Measurements from ENCODE around the gene RBFA.
A peak's percentile ranks its signal among the peaks of the same experiment; 100 is the strongest.

Gene RBFA

GRCh38 chr18:80042785-80043184 lies 8.6 kb downstream of the RBFA start:
- Mint-ChIP-seq H3K9me3 (no peaks in the 10 kb centered on the region), H3K4me3 (no peak overlapping the region), H3K27me3 (no peaks in the 10 kb centered on the region), H3K27ac (peak overlapping the region; percentile 24), H3K4me1 (no peaks in the 10 kb centered on the region), H3K36me3 (peaks cover 93% of the 10 kb centered on the region)
- no peak for ATAC-seq

GRCh38 chr18:80044072-80044471 lies 9.8 kb downstream of the RBFA start:
- no peak for ATAC-seq
- no peak overlapping the region for H3K4me3 Mint-ChIP-seq
- H3K27me3 Mint-ChIP-seq = no peaks in the 10 kb centered on the region
- no peaks in the 10 kb centered on the region for H3K4me1 Mint-ChIP-seq
- peaks cover 93% of the 10 kb centered on the region for H3K36me3 Mint-ChIP-seq
- no peaks in the 10 kb centered on the region for H3K9me3 Mint-ChIP-seq
- H3K27ac Mint-ChIP-seq = no peak overlapping the region

DNA sequence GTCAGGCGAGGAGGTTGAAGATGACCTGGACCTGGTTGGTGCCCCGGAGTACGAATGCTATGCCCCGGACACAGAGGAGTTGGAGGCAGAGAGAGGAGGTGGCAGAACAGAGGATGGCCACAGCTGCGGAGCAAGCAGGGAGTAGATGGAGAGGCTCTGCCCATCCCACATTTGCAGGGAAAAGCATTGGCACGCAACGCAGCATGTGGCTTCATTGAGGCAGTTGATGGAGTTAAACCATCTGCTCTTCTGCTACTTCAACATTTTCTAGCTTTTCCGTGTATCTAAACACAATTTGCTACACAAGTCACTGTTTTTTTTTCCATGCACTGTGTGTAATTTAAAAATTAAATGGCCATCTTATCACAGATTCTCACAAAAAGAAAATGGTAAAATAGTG lies 11.8 kb downstream of the RBFA start:
- H3K36me3 Mint-ChIP-seq = peaks cover 91% of the 10 kb centered on the region
- no peaks in the 10 kb centered on the region for H3K27me3 Mint-ChIP-seq

DNA sequence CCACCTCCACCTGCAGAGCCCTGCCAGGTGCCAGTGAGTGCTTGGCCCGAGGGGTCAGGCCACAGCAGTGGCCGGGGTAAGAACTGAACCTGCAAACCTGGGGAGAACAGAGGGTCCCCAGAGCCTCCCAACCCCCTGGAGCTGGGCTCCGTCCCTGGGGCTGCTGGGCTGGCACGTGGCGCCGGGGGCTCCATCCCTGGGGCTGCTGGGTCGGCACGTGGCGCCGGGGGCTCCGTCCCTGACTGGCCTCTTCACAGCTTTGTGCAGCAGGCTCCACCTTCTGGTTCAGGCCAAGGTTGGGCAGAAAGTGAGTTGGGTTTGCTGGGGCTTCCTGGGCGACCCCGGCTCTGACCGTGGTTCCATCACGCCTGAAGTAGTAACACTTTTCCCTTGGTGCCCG lies 12.2 kb downstream of the RBFA start:
- H3K36me3 Mint-ChIP-seq = peaks cover 91% of the 10 kb centered on the region
- no peaks in the 10 kb centered on the region for H3K27me3 Mint-ChIP-seq
- no peaks in the 10 kb centered on the region for H3K4me1 Mint-ChIP-seq
- no peak overlapping the region for H3K4me3 Mint-ChIP-seq
- peaks cover 8% of the 10 kb centered on the region for H3K9me3 Mint-ChIP-seq
- H3K27ac Mint-ChIP-seq = no peak overlapping the region
- ATAC-seq = no peak

More for the DNA sequence above, 11.8 kb downstream of the RBFA start:
- no peak for ATAC-seq
- Mint-ChIP-seq H3K9me3 (peaks cover 3% of the 10 kb centered on the region), H3K4me1 (no peaks in the 10 kb centered on the region), H3K4me3 (no peak overlapping the region), H3K27ac (no peak overlapping the region)

- no peak for ATAC-seq
- H3K36me3 Mint-ChIP-seq = peaks cover 92% of the 10 kb centered on the region
- no peak overlapping the region for H3K4me3 Mint-ChIP-seq
- H3K9me3 Mint-ChIP-seq = peaks cover 11% of the 10 kb centered on the region
- H3K27me3 Mint-ChIP-seq = no peaks in the 10 kb centered on the region
- H3K27ac Mint-ChIP-seq = no peak overlapping the region
- no peaks in the 10 kb centered on the region for H3K4me1 Mint-ChIP-seq
These were observed 12.8 kb downstream of the RBFA start for GRCh38 chr18:80046961-80047541.

DNA sequence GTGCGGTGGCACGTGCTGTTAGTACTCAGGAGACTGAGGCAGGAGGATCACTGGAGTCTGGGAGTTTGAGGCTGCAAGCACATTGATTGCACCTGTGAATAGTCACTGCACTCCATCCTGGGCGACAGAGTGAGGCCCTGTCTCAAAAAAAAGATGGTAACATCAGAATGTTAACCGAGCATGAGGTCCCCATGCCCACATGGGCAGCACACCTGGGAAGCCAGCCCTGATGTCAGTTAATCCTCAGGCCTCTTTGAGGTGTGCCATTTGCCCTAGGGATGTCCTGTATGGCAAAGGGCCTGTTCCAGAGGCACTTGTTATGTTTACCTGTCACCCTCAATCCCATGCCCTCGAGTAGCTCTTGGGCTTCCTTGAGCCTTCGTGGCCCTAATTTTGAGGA lies 16.6 kb downstream of the RBFA start:
- Mint-ChIP-seq H3K4me1 (no peaks in the 10 kb centered on the region), H3K4me3 (no peak overlapping the region), H3K36me3 (peaks cover 57% of the 10 kb centered on the region), H3K27me3 (no peaks in the 10 kb centered on the region), H3K27ac (no peak overlapping the region), H3K9me3 (peaks cover 33% of the 10 kb centered on the region)
- ATAC-seq = no peak

GRCh38 chr18:80056095-80056494 lies 21.9 kb downstream of the RBFA start:
- Mint-ChIP-seq H3K27ac (no peak overlapping the region), H3K4me1 (no peaks in the 10 kb centered on the region), H3K9me3 (peaks cover 50% of the 10 kb centered on the region), H3K27me3 (no peaks in the 10 kb centered on the region), H3K36me3 (peaks cover 18% of the 10 kb centered on the region), H3K4me3 (no peak overlapping the region)
- ATAC-seq = no peak

DNA sequence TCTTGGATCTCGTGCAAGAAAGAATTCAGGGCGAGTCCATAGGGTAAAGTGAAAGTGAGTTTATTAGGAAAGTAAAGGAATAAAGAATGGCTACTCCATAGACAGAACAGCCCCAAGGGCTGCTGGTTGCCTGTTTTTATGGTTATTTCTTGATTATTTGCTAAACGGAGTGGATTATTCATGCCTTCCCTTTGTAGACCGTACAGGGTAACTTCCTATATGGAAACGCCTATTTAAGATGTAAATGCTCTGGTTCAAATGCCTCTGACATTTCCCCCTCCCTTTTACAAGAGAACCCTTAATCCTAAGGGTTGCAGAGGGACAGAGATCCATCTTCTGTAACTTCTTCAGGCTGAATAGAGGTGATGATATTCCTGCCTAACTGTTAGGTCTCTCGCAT lies 25.7 kb downstream of the RBFA start:
- no peak overlapping the region for H3K4me3 Mint-ChIP-seq
- H3K9me3 Mint-ChIP-seq = peaks cover 29% of the 10 kb centered on the region
- no peaks in the 10 kb centered on the region for H3K4me1 Mint-ChIP-seq
- H3K27ac Mint-ChIP-seq = no peak overlapping the region
- no peaks in the 10 kb centered on the region for H3K27me3 Mint-ChIP-seq
- ATAC-seq = no peak
- H3K36me3 Mint-ChIP-seq = peaks cover 8% of the 10 kb centered on the region

DNA sequence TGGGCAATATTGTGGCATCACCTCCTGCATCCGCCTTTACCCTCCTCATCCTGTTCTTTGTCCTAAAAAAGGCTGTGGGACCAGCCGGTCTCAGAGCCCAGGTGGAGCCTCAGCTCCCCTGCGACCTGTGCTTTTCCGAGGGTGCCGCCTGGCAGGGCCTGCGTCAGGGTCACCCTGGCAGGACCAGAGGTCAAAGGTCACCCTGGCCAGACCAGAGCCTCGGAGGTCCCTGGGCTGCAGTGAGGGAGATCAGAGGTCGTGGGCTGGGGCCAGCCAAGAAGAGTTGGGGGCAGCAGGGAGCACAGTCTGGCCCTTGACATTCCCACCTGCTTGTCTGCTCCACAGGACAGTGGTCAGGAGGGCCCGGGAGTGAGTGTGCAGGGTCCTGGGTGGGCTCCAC lies 31.5 kb downstream of the RBFA start:
- ATAC-seq = no peak
- peaks cover 9% of the 10 kb centered on the region for H3K27me3 Mint-ChIP-seq
- no peaks in the 10 kb centered on the region for H3K4me1 Mint-ChIP-seq
- H3K27ac Mint-ChIP-seq = no peak overlapping the region
- H3K4me3 Mint-ChIP-seq = no peak overlapping the region
- H3K9me3 Mint-ChIP-seq = peaks cover 3% of the 10 kb centered on the region
- peaks cover 5% of the 10 kb centered on the region for H3K36me3 Mint-ChIP-seq

GRCh38 chr18:80067321-80067720 lies 33.1 kb downstream of the RBFA start:
- H3K9me3 Mint-ChIP-seq = peaks cover 3% of the 10 kb centered on the region
- H3K27ac Mint-ChIP-seq = no peak overlapping the region
- H3K4me1 Mint-ChIP-seq = no peaks in the 10 kb centered on the region
- peaks cover 9% of the 10 kb centered on the region for H3K27me3 Mint-ChIP-seq
- peaks cover 5% of the 10 kb centered on the region for H3K36me3 Mint-ChIP-seq
- no peak for ATAC-seq
- no peak overlapping the region for H3K4me3 Mint-ChIP-seq

DNA sequence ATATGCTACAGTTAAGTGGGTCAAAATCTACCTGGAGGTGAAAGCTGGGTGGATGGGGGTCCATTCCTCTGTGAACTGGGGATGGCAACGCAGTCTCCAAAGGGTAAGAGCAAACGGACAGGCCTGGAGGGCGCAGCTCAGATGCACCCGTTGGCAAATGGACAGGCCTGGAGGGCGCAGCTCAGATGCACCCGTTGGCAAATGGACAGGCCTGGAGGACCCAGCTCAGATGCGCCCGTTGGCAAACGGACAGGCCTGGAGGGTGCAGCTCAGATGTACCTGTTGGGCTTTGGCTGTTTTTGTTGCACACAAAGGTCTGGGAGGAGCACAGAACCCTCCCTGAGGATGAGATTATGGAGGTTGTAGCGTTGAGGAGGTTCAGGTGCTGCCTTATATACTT lies 33.7 kb downstream of the RBFA start:
- Mint-ChIP-seq H3K27me3 (peaks cover 9% of the 10 kb centered on the region), H3K27ac (no peak overlapping the region), H3K4me3 (no peak overlapping the region), H3K36me3 (peaks cover 5% of the 10 kb centered on the region), H3K9me3 (peaks cover 3% of the 10 kb centered on the region), H3K4me1 (no peaks in the 10 kb centered on the region)
- no peak for ATAC-seq

DNA sequence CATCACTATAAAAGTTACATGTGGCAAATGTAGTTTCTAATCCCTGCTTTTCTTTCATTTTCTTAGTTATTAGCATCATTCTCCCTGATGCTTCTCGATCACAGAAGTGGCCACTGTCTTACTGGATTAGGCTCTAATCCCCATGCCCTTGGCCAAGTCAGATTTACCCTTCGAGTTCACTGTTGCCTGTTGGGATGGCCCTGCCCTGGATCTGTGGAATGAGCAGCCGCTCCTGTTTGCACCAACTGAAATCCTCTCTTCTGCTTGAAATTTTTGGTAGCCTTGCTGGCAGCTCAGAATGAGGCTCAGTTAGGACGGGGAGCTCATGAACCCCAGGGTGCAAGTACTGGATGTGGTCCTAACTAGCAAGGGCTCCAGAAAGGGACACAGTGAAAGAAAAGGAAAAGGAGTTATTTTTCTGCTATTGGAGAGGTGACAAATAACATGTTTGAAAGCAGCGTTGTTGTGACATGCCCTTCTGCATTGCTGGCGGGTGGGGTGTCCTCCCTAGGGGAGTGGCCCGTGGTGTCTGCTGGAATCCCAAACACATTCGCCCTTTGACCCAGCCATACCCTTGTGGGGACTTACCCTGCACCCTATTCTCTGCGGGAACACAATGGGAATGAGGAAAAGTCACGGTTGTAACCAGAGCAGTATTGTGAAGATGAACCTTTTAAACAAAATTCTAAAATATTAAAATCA lies 34.5 kb downstream of the RBFA start:
- H3K36me3 Mint-ChIP-seq = peaks cover 5% of the 10 kb centered on the region
- no peak overlapping the region for H3K27ac Mint-ChIP-seq
- no peaks in the 10 kb centered on the region for H3K9me3 Mint-ChIP-seq
- no peaks in the 10 kb centered on the region for H3K4me1 Mint-ChIP-seq
- no peak overlapping the region for H3K4me3 Mint-ChIP-seq
- no peak for ATAC-seq
- peaks cover 9% of the 10 kb centered on the region for H3K27me3 Mint-ChIP-seq

DNA sequence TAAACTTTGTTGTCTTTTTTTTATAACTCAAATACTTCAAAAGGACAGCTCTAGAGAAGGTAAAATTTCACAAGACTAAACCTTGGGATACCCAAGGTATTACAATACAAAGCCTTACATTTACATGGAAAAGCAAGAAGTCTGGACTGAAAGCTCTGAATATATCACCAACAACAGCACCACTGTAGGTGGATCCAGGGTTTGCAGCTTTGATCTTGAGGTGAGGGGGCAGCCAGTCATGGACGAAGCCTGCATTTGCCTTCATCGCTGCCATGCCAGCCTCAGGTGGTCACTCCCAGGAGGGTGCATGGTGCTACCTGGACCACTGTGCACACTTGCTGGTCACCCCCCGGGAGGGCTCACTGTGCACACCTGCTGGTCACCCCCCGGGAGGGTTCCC lies 36.6 kb downstream of the RBFA start:
- Mint-ChIP-seq H3K4me1 (no peaks in the 10 kb centered on the region), H3K36me3 (peaks cover under 1% of the 10 kb centered on the region), H3K27me3 (peaks cover 9% of the 10 kb centered on the region), H3K9me3 (no peaks in the 10 kb centered on the region), H3K4me3 (no peak overlapping the region), H3K27ac (no peak overlapping the region)
- no peak for ATAC-seq

GRCh38 chr18:80074183-80074582 lies 39.9 kb downstream of the RBFA start:
- no peaks in the 10 kb centered on the region for H3K9me3 Mint-ChIP-seq
- peaks cover 18% of the 10 kb centered on the region for H3K27me3 Mint-ChIP-seq
- H3K27ac Mint-ChIP-seq = no peak overlapping the region
- no peaks in the 10 kb centered on the region for H3K4me1 Mint-ChIP-seq
- no peak for ATAC-seq
- H3K36me3 Mint-ChIP-seq = no peaks in the 10 kb centered on the region
- H3K4me3 Mint-ChIP-seq = no peak overlapping the region

DNA sequence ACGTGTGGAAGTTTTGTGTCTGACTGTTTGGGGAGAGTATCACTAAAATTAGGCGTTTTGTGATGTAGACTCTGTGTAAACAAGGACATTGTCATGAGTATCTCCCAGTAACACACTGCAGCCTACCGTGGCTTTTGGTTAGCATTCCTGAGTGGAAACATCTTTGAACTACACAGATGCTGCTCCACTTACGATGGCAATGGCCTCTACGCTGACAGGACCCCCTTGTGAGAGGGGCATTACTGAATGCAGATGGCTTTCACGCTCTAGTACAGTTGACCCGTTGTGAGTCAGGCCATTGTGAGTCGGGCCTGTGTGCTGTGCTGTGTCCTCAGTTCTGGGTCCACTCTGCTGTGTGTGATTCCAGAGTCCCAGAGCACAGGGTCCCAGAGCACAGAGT lies 40.5 kb downstream of the RBFA start:
- ATAC-seq = no peak
- Mint-ChIP-seq H3K36me3 (no peaks in the 10 kb centered on the region), H3K9me3 (no peaks in the 10 kb centered on the region), H3K4me3 (no peak overlapping the region), H3K27me3 (peaks cover 18% of the 10 kb centered on the region), H3K4me1 (no peaks in the 10 kb centered on the region), H3K27ac (no peak overlapping the region)

DNA sequence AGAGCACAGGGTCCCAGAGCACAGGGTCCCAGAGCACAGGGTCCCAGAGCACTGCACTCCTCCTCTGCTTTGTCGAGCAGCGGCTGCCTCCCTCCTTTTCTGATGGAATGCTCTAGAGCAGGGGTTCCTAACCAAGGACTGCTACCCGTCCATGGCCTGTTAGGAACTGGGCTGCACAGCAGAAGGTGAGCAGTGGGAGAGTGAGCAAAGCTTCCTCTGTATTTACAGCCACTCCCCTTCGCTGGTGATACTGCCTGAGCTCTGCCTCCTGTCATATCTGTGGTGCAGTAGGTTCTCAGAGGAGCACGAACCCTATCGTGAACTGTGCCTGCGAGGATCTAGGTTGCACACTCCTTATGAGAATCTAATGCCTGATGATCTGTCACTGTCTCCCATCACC lies 41.7 kb downstream of the RBFA start:
- Mint-ChIP-seq H3K4me3 (no peak overlapping the region), H3K27me3 (peaks cover 18% of the 10 kb centered on the region), H3K4me1 (no peaks in the 10 kb centered on the region), H3K36me3 (no peaks in the 10 kb centered on the region), H3K27ac (no peak overlapping the region), H3K9me3 (no peaks in the 10 kb centered on the region)
- no peak for ATAC-seq

Data from stimulated activated memory B cell treated with anti-CD40 and anti-IgM and Interleukin-4, amounts not matched to agents 10 μg/mL and 1 μg/mL and 100 μg/mL, for 72 hours (primary cell).